ENCODE results near the gene CDH10.

The CDH10 gene

DNA sequence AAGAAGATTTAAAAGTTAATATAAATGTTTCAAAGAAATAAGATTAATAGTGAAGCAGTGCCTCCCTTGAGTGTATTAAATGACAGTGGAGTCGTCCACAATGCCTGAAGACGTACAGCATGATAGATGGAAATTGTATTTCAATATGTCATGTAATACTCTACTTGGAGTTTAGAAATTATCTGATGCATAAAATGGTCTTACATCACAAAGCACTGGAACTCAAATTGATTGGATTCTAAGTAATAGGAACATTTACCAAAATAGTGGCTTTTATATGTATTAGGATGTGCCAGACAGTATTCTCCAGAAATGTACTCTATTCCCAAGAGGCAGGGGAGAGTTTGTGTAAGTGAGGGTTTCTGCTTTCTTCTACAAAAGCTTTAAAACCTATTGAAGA lies 49.4 kb downstream of the CDH10 start:
- no peak for DNase-seq

DNA sequence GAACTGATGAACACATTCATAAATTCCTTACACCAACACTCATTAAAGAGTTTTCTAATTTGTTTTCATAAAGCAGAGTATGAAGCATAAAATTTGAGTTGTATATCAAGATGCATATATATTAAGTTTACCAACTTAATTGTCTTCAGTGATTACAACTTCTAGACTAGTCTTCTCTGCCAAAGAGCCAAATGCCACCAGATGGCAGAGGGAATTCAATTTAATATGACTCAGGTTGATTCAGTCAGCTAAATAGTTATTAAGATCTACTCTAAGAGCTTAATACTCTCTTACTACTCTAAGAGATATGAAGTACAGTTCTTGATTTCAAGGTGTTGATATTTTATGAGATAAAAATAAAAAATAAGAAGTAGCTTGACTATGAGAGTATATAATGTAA lies 53.4 kb downstream of the CDH10 start:
- no peak for DNase-seq

DNA sequence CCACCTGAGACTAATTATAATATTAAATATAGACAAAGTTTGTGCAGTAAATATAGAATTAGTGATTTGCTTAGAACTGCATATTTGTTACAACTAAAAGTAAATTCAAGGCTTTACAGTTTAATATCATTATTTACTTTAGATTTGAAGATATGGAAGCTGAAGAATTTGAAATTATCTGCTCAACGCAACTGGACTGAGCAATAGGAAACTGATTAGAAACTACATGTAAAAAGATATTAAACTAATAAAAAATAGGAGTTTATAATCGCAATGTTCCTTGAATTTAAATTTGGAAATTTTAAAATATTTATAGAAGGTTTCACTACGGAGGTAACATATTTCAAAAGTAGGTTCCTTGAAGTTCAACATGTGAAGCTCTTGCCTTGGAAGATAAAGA lies 55.2 kb downstream of the CDH10 start:
- DNase-seq = no peak

DNA sequence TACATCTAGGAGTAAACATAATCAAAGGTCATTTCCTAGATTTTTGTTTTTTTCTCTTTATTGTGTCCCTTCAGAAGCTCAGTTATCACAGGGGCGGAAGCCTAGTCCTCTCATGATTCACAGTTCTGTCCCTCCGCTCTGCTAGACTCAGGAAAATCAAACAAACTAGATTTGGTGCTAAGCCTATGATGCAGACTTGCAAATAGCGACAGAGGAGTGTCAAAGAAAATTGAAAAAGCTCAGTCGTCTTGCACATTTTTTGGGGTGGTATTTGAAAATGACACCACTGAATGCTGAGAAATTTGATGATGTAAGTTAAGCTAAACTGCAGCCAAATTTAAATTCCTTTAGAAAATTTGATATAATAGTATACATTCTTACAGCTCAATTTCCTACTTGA lies 59.0 kb downstream of the CDH10 start:
- DNase-seq = no peak

DNA sequence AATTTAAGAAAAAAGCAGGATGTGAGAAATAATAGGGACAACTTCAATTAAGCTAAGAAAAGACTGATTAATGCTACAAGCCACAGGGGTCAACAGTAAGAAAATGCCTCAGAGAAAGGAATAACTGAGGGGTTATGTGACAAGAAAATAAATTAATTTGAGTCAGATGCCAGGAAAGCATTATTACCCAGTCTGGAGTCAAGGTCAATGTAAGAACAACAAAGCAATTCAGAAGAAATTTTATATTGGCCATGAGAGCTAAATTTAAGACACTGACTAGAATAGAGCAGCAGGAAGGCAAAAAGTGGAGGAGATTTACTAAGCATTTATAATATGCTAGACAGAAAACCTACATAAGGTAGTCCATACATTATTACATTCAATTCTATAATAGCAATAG lies 73.5 kb downstream of the CDH10 start:
- no peak for DNase-seq

DNA sequence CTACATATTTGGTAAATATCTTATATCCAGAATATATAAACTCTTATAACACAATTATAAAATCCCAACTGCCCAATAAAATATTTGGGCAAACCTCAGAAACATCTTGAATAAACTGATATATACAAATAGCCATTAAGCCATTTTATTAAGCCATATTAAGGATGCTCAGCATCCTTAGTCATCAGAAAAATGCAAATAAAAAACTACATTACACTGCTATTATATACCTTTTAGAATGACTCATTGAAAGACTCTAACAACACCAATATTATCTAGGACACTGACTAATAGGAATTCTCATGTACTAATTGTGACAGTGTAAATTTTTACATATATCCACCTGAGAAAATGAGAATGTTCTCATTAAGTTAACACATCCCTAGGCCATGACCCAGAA lies 77.8 kb downstream of the CDH10 start:
- no peak for DNase-seq

DNA sequence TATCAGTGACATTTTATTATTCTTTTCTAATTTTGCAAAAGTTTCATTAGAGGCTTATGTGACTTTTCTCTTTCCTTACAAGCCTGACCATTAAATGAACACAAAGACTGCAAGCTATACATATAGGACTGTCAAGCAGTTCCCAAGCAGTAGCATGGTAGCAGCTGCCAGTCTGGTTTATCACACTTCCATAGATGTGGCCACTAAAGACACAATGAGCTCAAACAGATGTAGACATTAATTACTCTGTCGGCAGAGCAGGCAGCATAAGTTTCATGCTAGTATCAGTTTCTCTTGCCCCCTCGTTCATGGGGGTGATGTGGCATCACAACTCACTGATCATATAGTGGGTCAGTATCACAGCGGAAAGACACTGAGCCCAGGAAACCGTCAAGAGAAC lies 89.5 kb downstream of the CDH10 start:
- DNase-seq = no peak

DNA sequence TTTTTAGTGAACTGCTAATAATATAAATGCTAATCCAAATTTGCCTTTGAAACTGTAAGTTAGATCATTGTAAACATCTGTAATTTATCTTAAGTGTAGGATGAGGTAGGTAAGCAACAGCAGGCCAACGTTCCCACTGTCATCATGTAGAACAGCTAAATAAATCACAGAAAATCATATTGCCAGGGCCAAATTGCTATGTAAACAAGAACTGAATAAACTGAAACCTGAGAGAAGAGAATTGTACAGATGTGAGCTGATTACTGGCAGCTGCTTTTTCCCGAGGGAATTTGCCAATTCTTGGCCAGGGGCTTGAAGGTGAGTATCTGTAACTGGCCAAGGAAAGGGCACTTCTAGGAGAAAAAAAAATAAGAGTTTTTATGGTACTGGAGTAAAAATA lies 97.6 kb downstream of the CDH10 start:
- DNase-seq = no peak

DNA sequence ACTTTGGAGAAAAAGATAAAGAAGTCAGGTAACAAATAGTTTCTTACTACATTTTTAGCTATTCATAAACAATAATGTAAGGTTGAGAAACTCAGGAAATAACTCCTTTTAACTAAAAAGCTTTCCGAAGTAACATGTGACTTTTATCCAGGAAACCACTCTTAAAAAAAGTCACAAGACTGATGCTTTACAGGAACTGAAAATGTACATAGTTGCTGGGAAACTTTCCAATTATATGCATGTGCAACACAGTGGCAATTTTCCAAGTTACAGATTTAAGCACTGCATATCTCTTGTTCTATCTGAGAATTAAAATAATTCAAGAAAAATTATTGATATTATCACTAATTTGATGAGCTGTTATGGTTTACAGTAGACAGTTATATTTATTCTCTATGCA lies 105.2 kb downstream of the CDH10 start:
- no peak for DNase-seq

DNA sequence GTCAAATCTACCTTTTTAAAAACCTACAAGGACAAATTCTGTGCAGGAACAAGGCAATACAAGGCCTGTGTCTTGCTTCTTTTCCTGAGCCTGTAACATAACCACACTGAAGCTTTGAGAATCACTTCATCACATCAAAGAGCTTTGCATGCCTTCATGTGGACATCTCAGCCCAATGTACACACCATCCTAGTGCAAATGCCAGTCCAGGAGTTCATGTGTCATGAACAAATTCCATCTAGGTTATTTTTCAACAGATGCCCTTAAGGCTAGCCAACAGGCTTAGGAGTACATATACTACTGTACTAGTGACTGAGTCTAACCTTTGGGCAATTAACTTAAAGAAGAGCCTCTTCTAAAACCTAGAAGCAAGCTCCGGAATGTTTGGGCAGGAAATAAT lies 106.4 kb downstream of the CDH10 start:
- DNase-seq = no peak

DNA sequence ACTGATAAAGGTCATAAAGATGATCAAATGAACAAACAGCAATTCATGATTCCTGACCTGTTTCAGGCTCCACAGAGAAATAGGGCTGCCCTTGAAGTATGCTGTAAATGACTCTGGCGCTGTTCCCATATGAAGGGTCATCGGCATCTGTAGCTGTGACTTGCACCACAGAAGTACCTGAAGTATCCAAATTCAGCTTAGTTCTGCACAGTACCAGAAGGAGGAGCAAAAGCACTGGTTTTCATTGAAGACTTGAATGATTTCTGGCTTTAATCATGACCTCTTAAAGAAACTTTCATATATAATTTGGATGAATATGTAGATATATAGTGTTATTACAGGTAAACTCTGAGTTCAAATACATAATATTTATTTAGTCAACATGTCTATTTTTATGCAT lies 109.1 kb downstream of the CDH10 start:
- DNase-seq = no peak

DNA sequence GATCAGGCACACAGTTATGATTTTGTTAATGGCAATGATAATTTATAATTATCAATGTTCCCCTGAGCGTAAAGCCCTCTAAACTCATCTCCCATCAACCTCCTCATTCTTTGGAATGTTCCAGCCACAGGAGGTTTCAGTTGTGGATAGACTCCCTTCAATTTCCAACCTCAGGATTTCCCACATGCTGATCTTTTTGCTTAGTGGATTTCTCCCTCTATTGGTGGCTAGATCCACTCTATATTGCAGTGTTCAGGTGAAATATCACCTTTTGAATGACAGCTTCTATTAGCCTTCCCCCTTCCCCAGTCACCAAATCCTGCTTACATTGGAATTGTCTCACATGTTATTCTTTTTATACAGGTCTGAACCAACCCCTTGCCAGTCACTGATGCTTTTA lies 113.9 kb downstream of the CDH10 start:
- DNase-seq = no peak

DNA sequence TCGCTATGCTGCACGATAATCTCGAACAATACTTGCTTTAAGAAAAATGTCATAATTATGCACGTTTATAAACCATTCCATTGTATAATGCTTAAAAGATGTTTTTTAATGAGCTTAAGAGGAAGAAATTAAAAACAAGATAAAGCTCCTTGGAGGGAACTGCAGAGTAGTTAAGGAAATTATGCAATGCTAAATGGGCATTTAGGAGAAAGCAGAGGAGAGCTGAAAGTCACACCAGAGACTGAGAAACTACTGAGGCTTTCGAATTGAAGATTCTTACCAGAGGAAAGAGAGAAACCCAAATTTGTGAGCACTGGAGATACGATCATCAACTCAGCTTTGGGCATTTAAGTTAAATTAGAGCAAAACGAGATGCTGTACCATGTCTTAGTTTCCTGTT lies 119.4 kb downstream of the CDH10 start:
- DNase-seq = no peak

DNA sequence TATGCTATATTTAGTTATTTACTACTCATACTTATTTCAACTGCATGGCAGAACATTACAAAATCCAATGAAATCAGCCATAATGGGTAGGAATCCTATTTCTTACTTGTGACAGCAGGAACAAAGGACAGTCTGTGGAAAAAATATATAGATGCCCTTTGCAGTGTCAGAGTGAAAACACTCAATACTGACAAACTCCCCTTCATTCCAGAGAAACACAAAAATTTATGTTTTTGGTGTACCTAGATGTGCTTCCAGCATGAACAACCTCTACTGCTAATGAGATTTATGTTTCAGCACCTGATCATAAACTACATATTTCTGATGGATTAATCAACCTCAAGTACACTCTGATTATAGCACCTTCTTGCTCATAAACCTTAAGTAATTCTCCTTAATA lies 132.4 kb downstream of the CDH10 start:
- DNase-seq = no peak

DNA sequence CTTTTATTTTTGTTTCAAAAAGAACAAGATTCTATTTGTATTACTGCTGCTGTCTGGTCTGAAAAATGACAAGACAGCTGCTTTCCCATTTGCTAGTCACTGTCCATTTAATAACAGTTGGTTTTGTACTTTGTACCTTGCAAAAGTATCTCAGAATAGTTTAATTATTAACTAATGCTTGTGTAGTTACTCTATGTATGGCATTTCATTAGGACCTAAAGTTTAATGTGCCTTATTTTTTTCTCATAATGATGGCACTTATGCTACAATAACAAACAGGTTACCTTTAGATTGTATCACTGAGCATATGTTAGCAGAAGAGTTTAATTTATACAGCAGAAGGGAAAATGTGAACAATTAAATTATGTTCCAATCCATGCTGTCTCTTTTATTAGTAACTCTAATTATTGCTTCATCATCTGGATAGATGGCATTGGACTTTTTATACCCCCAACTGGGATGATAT lies 134.2 kb downstream of the CDH10 start:
- no peak for DNase-seq

DNA sequence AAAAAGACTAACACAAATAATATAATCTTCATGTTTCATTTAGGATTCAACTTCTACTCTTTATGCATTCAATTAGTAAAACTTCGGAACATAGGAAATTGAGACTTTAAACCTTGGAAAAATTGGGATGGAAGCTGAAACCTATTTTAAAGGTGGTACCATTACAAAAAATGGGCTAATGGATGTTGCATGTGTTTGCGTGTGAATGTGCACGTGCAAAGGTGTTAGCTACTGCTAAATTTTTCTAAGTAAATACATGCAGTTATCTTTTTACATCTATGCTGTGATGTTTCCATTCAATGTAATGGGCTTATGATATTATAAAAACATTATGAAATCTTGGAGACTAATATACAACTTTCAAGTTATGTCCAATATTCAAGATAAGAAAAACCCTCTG lies 134.8 kb downstream of the CDH10 start:
- no peak for DNase-seq

DNA sequence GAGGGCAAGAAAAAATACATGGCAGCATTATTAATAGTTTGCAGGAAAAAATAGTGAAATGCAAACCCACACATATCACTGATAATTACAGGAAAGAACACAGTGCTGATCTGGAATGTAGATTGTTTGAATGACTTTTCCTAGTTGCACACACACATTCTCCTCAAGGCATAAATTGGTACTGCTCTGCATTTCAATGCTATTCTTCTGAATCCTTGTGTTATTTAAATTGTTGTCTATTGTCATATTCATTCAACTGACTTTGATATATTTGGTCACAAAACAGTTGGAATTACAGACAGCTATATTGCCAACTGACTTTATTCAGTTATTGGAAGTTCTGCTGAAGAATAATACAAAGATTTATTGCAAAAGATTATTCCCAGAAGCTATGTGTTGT lies 139.5 kb downstream of the CDH10 start:
- DNase-seq = no peak

DNA sequence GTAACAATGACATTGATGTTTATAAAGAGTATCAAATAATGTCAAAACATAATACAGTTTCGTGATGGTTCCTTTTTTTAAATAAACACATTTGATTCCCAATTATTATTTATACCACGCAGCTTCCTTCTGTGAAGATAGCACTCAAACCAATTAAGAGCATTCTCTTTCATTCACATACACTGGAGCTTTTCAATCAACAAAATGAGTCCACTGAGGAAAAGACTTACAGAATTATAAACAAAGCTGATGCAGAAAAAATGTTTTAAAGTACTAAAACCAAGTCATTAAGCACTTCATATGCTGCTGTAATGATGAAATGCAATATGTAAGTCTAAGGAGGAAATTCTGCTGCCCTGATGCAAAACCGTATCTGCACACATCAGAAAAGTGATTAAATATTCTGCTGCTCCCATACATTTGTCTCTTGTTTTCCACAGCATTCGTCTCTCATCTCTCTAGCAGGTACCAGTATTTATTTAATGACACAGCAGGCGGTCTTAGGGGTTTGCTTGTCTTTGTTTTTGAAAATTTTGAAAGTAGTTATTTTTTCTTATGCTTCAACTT lies 147.1 kb downstream of the CDH10 start:
- DNase-seq = no peak

DNA sequence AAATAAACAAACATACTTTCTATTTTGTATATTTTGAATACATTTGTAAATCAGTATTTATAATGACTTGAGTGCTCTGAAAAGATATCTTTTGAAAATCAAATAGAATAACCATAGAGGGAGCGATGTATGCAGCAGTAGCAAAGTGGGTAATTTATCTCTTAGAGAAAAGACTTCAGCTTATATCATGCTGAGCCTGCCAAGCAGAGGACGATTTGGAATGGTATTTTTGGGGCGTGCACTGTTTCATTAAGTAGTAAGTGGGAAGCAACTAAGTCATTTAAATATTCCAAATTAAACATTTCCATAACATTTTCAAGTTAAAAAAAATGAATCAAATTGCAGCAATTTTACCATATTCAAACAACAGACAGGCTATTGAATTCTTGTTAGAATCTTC lies 147.6 kb downstream of the CDH10 start:
- no peak for DNase-seq

DNA sequence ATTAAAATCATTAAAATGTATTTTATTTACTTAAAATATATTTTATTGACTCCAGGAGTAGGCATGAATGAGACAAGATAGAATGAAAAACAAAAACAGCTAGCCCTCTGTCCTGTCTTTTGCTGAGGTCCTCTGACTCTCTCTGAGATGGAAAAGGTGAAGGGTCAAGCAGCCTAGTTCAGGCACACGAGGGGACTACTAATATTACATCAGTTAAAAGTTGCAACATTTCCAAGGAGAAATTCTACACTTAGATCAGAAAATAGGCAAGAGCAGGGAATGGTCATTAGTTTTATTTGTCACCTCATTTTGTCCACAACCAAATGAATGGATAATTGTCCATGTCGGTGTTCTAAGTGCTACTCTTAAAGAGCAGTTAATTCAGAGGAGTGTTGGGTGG lies 148.5 kb downstream of the CDH10 start:
- DNase-seq = no peak

DNA sequence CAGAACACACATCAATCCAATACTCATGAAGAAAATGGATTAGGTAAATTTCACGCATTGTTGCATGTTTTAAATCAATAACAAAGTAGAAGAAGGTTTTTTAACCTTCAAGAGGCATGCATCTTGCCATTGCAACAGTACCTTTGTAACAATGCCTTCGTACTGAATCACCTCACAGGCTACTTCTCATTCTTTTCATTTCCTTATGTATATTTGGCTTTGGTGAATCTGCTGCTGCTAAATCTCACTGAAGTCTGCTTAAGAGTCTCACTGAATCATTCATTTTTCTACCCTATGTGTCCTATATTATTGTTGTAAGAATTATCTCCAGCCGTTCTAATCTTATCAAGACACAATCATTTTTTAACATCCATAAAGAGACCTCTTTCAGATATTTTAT lies 152.5 kb downstream of the CDH10 start:
- no peak for DNase-seq

DNA sequence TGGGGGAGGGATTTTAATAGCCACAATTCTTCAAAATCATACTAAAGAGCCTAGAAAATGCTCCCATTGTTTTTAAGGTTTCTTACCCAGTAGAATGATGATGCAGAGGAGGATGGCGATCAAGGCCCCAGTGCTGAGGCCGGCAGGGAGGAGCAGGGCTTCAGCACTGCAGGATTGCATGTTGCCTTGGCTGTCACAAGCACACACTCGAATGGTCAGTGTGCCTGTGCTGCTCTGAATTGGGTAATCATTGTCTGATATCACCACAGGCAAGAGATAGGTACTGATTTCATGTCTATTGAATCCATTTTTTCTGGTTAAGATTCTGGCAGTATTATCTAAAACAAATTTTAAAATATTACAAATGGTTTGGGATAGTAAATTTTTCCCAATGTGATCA lies 153.3 kb downstream of the CDH10 start:
- DNase-seq = no peak

DNA sequence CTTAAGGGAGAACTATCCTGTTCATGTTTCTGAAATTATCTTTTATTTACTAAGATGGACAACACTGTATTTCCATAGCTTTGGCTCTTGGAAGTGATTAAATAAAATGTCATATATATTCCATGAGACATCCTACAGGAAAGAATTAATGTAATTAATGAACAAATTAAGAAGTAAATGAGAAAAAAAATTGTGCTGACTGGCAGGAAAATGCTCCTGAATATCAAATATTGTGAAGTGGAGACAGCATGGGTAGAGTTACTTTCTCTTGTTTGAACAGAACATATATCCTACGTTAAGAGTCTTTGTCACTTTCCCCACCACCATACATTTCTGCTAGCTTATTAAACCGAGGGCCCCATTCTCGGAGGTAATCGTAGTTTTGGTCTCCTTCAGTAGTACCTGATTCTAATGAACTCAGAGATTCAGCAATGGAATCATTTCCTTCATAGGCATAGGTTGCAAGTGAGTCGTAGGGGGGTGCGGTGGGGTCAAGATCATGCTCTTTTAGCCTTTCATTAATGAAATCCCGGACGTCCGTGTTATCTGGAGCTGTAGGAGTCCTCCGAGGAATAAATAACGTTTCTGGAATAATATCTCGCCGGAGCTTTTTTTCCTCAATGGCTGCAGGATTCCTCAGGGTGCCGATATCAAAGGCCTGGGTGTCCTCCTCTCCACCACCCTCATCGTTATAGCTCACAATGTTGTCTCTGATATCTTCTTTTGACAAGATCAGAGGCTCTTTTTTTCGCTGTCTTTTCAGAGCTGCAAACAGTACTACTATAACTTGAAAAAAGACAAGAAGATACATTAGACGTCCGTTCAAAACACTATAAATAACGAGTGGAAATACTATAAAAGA lies 157.2 kb downstream of the CDH10 start:
- DNase-seq = no peak

DNA sequence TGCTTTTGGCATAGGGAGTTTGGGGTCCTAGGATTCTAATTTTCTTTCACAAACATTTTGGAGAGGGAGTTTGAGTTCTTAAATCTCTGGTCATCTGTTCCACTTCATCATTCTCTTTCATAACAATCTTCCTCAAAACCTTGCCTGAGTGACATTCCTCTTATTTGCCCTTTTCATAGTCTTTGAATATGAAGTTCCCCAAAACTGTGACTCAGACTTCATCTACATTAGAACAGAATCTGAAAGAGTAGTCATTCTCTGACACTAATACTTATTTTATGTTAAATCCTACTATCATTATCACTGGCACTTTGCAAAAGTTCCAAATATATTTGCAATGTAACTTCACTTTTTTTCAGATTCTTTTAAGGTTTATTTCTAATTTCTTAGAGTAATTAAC lies 163.8 kb downstream of the CDH10 start:
- no peak for DNase-seq

DNA sequence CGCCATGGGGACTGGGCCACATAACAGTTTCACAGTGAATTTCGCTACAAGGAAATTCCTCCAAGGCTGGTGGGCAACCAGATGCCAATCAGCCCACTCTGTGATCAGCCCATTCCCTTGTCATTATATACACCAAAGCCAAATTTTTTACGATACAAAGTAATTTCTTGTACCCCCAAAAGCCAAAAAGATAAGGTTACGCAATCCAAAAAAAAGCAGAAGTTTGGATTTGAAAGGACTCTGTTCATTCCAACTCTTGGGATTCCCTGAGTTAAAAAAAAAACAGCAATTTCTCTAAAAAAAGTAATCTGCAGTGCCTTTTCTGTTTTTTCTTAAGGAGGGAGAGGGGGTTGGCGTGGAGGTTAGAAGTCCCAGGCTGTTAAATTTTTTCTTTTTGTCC lies 166.8 kb downstream of the CDH10 start:
- no peak for DNase-seq
